GM23338 (cell line): Measurements from ENCODE around the gene DCAF8L1. TPM values are rescaled to one million over a fixed set of nuclear protein-coding genes. Genes with fewer than 3 reads are reported as not detected.

ENCODE experiments used
- ATAC-seq: fragments of 200-7000 bp; cut with Tn5 transposase; 3 replicates; pipeline ENCODE4 v1.9.1; 2020
- DNase-seq: peaks from one replicate; pipeline ENCODE4 v3.0.0-alpha.2; 2015; ENCODE audit warnings: low spot score
- H2AFZ ChIP-seq: fragments of 200-600 bp; sonication (generic); 2 replicates; pipeline ENCODE4 v1.8.0; 2016; ENCODE audit warnings: antibody characterized with exemption, mild to moderate bottlenecking, moderate library complexity
- H3F3A ChIP-seq: fragments of 200-600 bp; sonication (generic); replicated peaks from 2 replicates; pipeline ENCODE4 v1.8.0; 2017; ENCODE audit warnings: antibody characterized with exemption, mixed run types, low read depth
- H3K27ac ChIP-seq: fragments of 200-600 bp; sonication (generic); 2 replicates; pipeline ENCODE4 v1.6.1; 2016; ENCODE audit warnings: low read depth
- H3K27me3 ChIP-seq: fragments of 200-600 bp; sonication (generic); 2 replicates; pipeline ENCODE4 v1.8.0; 2016; ENCODE audit warnings: mild to moderate bottlenecking, mixed run types, moderate library complexity; ENCODE audit not compliant: insufficient read depth
- H3K36me3 ChIP-seq: fragments of 200-600 bp; sonication (generic); 2 replicates; pipeline ENCODE4 v1.8.0; 2016; ENCODE audit warnings: mild to moderate bottlenecking; ENCODE audit not compliant: insufficient read depth
- H3K4me1 ChIP-seq: fragments of 200-600 bp; sonication (generic); 2 replicates; pipeline ENCODE4 v1.8.0; 2016; ENCODE audit warnings: mild to moderate bottlenecking, moderate library complexity; ENCODE audit not compliant: insufficient read depth
- H3K4me2 ChIP-seq: fragments of 200-600 bp; sonication (generic); 2 replicates; pipeline ENCODE4 v1.7.1; 2017; ENCODE audit warnings: mixed run types
- H3K4me3 ChIP-seq: fragments of 200-600 bp; sonication (generic); 2 replicates; pipeline ENCODE4 v1.6.1; 2016; ENCODE audit warnings: mixed run types
- H3K79me2 ChIP-seq: fragments of 200-600 bp; sonication (generic); replicated peaks from 2 replicates; pipeline ENCODE4 v1.8.0; 2017; ENCODE audit warnings: mild to moderate bottlenecking; ENCODE audit not compliant: insufficient read depth
- H3K9me2 ChIP-seq: fragments of 200-600 bp; sonication (generic); 2 replicates; pipeline ENCODE4 v1.8.0; 2017; ENCODE audit not compliant: insufficient read depth
- H4K20me1 ChIP-seq: fragments of 200-600 bp; sonication (generic); replicated peaks from 2 replicates; pipeline ENCODE4 v1.8.0; 2017; ENCODE audit warnings: mild to moderate bottlenecking; ENCODE audit not compliant: insufficient read depth
- H3K27ac Mint-ChIP-seq: 2 replicates; pipeline ENCODE4 v1.8.0; 2020; ENCODE audit warnings: inconsistent platforms, mild to moderate bottlenecking, moderate library complexity, mixed read lengths
- H3K27me3 Mint-ChIP-seq: 3 replicates; pipeline ENCODE4 v1.8.0; 2022; ENCODE audit warnings: low read depth, mild to moderate bottlenecking, moderate library complexity, mixed read lengths, inconsistent platforms; ENCODE audit not compliant: insufficient read depth, poor library complexity
- H3K36me3 Mint-ChIP-seq: 3 replicates; pipeline ENCODE4 v1.8.0; 2021; ENCODE audit warnings: low read depth, mild to moderate bottlenecking, inconsistent platforms, moderate library complexity, mixed read lengths
- H3K4me1 Mint-ChIP-seq: 3 replicates; pipeline ENCODE4 v1.8.0; 2020; ENCODE audit warnings: mild to moderate bottlenecking, inconsistent platforms, mixed read lengths
- H3K4me3 Mint-ChIP-seq: 3 replicates; pipeline ENCODE4 v1.8.0; 2021; ENCODE audit warnings: moderate library complexity, mild to moderate bottlenecking, inconsistent platforms, mixed read lengths
- H3K9me3 Mint-ChIP-seq: 3 replicates; pipeline ENCODE4 v1.8.0; 2020; ENCODE audit warnings: moderate library complexity, mild to moderate bottlenecking, inconsistent platforms, mixed read lengths
- CREB1 ChIP-seq: fragments of 250-450 bp; sonication (Bioruptor Pico); IDR thresholded peaks from 2 replicates; pipeline ENCODE4 v1.5.0; 2020; ENCODE audit warnings: low read depth, mild to moderate bottlenecking, moderate library complexity
- EZH2 ChIP-seq: fragments of 200-600 bp; sonication (generic); IDR thresholded peaks from one replicate; pipeline ENCODE4 v1.8.0; 2017; ENCODE audit warnings: antibody characterized with exemption, mild to moderate bottlenecking, low read depth; ENCODE audit not compliant: unreplicated experiment
- EZH2phosphoT487 ChIP-seq: fragments of 200-600 bp; sonication (generic); IDR thresholded peaks from one replicate; pipeline ENCODE4 v1.8.1; 2018; ENCODE audit warnings: antibody characterized with exemption; ENCODE audit not compliant: unreplicated experiment
- JUNB ChIP-seq: IDR thresholded peaks from one replicate; pipeline ENCODE4 v1.6.1; 2016; ENCODE audit warnings: antibody characterized with exemption; ENCODE audit not compliant: unreplicated experiment
- NANOG ChIP-seq: IDR thresholded peaks from 2 replicates; pipeline ENCODE4 v1.6.1; 2016; ENCODE audit warnings: antibody characterized with exemption, borderline replicate concordance
- POLR2AphosphoS5 ChIP-seq: IDR thresholded peaks from 2 replicates; pipeline ENCODE4 v1.6.1; 2016; ENCODE audit warnings: antibody characterized with exemption, low read depth
- STAT1 ChIP-seq: IDR thresholded peaks from one replicate; pipeline ENCODE4 v1.6.1; 2016; ENCODE audit warnings: antibody characterized with exemption; ENCODE audit not compliant: unreplicated experiment
- ZNF114 ChIP-seq: fragments of 250-450 bp; sonication (Bioruptor Pico); IDR thresholded peaks from 2 replicates; pipeline ENCODE4 v1.5.0; 2020; ENCODE audit warnings: mild to moderate bottlenecking, moderate library complexity
- ZNF331 ChIP-seq: fragments of 250-450 bp; sonication (Bioruptor Pico); IDR thresholded peaks from 2 replicates; pipeline ENCODE4 v1.5.0; 2020; ENCODE audit warnings: low read depth, mild to moderate bottlenecking, moderate library complexity
- polyA plus RNA-seq: library from polyadenylated mRNA; unstranded; fragments of >200 nt; fragmentation: Nextera tagmentation; extraction: Ambion mirVana; gene quantifications from 2 replicates; pipeline ENCODE4 v1.2.1, GENCODE V29; 2016
- total RNA-seq: library from RNA; depleted of rRNA; stranded (reverse); fragments of >200 nt; shearing (Covaris generic); gene quantifications from 2 replicates; pipeline ENCODE4 v1.2.3, GENCODE V29; 2014
- TF ChIP-seq, protein P1 (sequence below): IDR thresholded peaks from one replicate; pipeline ENCODE4 v1.6.1; 2018; ENCODE audit warnings: antibody characterized with exemption; ENCODE audit not compliant: unreplicated experiment
- TF ChIP-seq, protein P2 (sequence below), 2 experiments: fragments of 200-600 bp in 1 of 2; sonication (generic) in 1 of 2; conservative IDR thresholded peaks; 2 replicates each; pipeline versions ENCODE4 v1.5.1 to v1.6.1; 2016 to 2017; ENCODE audit warnings: antibody characterized with exemption in 2 of 2, low read depth in 2 of 2, mild to moderate bottlenecking in 2 of 2, moderate library complexity in 1 of 2
- TF ChIP-seq, protein P3 (sequence below): IDR thresholded peaks from 2 replicates; pipeline ENCODE4 v1.6.1; 2016; ENCODE audit warnings: antibody characterized with exemption
- TF ChIP-seq, protein P4 (sequence below): fragments of 250-450 bp; sonication (Bioruptor Pico); IDR thresholded peaks from 2 replicates; pipeline ENCODE4 v1.5.0; 2020; ENCODE audit warnings: mild to moderate bottlenecking, moderate library complexity

The DCAF8L1 gene
- total and polyA plus RNA-seq, 2 experiments from 2014 or later: not detected

DNA sequence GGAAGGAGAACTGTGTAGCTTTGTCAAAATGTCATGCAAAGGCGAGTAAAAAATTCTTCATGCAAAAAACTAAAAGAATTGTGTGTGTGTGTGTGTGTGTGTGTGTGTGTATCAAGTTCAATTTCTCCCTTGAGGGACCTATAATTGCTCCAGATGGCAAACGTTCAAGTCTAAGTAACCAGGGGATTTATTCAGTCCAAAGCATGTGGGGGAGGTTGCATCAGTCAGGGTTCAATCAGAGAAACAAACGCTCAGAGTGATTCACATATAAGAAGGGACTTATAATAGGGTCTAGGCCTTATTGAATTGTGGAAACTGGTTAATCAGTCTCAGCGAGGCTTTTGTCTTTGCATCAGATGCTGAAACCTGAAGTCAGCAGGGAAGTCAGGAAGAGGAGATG is 5.0 kb downstream of the DCAF8L1 start:
- H3K4me3 ChIP-seq: no peak overlapping the region
- H3K27me3 ChIP-seq: no peaks in the 10 kb centered on the region
- H4K20me1 ChIP-seq: no peaks in the 10 kb centered on the region
- no peaks in the 10 kb centered on the region for H3K27me3 Mint-ChIP-seq
- H3K27ac Mint-ChIP-seq: no peak overlapping the region
- no peaks in the 10 kb centered on the region for H3F3A ChIP-seq
- H3K27ac ChIP-seq: no peak overlapping the region
- H3K36me3 Mint-ChIP-seq: no peaks in the 10 kb centered on the region
- no peaks in the 10 kb centered on the region for H3K9me2 ChIP-seq
- H3K36me3 ChIP-seq: no peaks in the 10 kb centered on the region
- H3K79me2 ChIP-seq: no peaks in the 10 kb centered on the region
- no peaks in the 10 kb centered on the region for H3K4me1 ChIP-seq
- no peak for TF ChIP-seq JUNB
- TF ChIP-seq, protein P1, sequence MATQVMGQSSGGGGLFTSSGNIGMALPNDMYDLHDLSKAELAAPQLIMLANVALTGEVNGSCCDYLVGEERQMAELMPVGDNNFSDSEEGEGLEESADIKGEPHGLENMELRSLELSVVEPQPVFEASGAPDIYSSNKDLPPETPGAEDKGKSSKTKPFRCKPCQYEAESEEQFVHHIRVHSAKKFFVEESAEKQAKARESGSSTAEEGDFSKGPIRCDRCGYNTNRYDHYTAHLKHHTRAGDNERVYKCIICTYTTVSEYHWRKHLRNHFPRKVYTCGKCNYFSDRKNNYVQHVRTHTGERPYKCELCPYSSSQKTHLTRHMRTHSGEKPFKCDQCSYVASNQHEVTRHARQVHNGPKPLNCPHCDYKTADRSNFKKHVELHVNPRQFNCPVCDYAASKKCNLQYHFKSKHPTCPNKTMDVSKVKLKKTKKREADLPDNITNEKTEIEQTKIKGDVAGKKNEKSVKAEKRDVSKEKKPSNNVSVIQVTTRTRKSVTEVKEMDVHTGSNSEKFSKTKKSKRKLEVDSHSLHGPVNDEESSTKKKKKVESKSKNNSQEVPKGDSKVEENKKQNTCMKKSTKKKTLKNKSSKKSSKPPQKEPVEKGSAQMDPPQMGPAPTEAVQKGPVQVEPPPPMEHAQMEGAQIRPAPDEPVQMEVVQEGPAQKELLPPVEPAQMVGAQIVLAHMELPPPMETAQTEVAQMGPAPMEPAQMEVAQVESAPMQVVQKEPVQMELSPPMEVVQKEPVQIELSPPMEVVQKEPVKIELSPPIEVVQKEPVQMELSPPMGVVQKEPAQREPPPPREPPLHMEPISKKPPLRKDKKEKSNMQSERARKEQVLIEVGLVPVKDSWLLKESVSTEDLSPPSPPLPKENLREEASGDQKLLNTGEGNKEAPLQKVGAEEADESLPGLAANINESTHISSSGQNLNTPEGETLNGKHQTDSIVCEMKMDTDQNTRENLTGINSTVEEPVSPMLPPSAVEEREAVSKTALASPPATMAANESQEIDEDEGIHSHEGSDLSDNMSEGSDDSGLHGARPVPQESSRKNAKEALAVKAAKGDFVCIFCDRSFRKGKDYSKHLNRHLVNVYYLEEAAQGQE: no peak
- TF ChIP-seq EZH2: no peak
- TF ChIP-seq, protein P2, sequence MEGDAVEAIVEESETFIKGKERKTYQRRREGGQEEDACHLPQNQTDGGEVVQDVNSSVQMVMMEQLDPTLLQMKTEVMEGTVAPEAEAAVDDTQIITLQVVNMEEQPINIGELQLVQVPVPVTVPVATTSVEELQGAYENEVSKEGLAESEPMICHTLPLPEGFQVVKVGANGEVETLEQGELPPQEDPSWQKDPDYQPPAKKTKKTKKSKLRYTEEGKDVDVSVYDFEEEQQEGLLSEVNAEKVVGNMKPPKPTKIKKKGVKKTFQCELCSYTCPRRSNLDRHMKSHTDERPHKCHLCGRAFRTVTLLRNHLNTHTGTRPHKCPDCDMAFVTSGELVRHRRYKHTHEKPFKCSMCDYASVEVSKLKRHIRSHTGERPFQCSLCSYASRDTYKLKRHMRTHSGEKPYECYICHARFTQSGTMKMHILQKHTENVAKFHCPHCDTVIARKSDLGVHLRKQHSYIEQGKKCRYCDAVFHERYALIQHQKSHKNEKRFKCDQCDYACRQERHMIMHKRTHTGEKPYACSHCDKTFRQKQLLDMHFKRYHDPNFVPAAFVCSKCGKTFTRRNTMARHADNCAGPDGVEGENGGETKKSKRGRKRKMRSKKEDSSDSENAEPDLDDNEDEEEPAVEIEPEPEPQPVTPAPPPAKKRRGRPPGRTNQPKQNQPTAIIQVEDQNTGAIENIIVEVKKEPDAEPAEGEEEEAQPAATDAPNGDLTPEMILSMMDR (conservative IDR thresholded peaks at IDR 0.05; ENCODE audit: low read depth in 2 of 2): no peak
- TF ChIP-seq, protein P3, sequence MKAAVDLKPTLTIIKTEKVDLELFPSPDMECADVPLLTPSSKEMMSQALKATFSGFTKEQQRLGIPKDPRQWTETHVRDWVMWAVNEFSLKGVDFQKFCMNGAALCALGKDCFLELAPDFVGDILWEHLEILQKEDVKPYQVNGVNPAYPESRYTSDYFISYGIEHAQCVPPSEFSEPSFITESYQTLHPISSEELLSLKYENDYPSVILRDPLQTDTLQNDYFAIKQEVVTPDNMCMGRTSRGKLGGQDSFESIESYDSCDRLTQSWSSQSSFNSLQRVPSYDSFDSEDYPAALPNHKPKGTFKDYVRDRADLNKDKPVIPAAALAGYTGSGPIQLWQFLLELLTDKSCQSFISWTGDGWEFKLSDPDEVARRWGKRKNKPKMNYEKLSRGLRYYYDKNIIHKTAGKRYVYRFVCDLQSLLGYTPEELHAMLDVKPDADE: no peak
- no peak for TF ChIP-seq CREB1
- no peak for TF ChIP-seq STAT1
- no peak for TF ChIP-seq ZNF114
- TF ChIP-seq POLR2AphosphoS5: no peak
- TF ChIP-seq, protein P4, sequence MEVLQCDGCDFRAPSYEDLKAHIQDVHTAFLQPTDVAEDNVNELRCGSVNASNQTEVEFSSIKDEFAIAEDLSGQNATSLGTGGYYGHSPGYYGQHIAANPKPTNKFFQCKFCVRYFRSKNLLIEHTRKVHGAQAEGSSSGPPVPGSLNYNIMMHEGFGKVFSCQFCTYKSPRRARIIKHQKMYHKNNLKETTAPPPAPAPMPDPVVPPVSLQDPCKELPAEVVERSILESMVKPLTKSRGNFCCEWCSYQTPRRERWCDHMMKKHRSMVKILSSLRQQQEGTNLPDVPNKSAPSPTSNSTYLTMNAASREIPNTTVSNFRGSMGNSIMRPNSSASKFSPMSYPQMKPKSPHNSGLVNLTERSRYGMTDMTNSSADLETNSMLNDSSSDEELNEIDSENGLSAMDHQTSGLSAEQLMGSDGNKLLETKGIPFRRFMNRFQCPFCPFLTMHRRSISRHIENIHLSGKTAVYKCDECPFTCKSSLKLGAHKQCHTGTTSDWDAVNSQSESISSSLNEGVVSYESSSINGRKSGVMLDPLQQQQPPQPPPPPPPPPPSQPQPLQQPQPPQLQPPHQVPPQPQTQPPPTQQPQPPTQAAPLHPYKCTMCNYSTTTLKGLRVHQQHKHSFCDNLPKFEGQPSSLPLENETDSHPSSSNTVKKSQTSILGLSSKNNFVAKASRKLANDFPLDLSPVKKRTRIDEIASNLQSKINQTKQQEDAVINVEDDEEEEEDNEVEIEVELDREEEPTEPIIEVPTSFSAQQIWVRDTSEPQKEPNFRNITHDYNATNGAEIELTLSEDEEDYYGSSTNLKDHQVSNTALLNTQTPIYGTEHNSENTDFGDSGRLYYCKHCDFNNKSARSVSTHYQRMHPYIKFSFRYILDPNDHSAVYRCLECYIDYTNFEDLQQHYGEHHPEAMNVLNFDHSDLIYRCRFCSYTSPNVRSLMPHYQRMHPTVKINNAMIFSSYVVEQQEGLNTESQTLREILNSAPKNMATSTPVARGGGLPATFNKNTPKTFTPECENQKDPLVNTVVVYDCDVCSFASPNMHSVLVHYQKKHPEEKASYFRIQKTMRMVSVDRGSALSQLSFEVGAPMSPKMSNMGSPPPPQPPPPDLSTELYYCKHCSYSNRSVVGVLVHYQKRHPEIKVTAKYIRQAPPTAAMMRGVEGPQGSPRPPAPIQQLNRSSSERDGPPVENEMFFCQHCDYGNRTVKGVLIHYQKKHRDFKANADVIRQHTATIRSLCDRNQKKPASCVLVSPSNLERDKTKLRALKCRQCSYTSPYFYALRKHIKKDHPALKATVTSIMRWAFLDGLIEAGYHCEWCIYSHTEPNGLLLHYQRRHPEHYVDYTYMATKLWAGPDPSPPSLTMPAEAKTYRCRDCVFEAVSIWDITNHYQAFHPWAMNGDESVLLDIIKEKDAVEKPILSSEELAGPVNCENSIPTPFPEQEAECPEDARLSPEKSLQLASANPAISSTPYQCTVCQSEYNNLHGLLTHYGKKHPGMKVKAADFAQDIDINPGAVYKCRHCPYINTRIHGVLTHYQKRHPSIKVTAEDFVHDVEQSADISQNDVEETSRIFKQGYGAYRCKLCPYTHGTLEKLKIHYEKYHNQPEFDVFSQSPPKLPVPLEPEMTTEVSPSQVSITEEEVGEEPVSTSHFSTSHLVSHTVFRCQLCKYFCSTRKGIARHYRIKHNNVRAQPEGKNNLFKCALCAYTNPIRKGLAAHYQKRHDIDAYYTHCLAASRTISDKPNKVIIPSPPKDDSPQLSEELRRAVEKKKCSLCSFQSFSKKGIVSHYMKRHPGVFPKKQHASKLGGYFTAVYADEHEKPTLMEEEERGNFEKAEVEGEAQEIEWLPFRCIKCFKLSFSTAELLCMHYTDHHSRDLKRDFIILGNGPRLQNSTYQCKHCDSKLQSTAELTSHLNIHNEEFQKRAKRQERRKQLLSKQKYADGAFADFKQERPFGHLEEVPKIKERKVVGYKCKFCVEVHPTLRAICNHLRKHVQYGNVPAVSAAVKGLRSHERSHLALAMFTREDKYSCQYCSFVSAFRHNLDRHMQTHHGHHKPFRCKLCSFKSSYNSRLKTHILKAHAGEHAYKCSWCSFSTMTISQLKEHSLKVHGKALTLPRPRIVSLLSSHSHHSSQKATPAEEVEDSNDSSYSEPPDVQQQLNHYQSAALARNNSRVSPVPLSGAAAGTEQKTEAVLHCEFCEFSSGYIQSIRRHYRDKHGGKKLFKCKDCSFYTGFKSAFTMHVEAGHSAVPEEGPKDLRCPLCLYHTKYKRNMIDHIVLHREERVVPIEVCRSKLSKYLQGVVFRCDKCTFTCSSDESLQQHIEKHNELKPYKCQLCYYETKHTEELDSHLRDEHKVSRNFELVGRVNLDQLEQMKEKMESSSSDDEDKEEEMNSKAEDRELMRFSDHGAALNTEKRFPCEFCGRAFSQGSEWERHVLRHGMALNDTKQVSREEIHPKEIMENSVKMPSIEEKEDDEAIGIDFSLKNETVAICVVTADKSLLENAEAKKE (CRISPR knock-in tag): no peak
- TF ChIP-seq NANOG: no peak
- no peak for TF ChIP-seq ZNF331 (CRISPR knock-in tag)
- no peak for TF ChIP-seq EZH2phosphoT487
- no peak for ATAC-seq
- H2AFZ ChIP-seq: no peak overlapping the region
- H3K4me1 Mint-ChIP-seq: no peaks in the 10 kb centered on the region
- H3K4me3 Mint-ChIP-seq: no peak overlapping the region
- H3K9me3 Mint-ChIP-seq: 0 out of 3 replicates have a peak, but pooled peaks cover 4% of the 10 kb centered on the region
- no peak for DNase-seq
- H3K4me2 ChIP-seq: no peak overlapping the region
